ENCODE results near the gene ACTR3. TPM values are rescaled to one million over a fixed set of nuclear protein-coding genes. Genes with fewer than 3 reads are reported as not detected.

ACTR3 gene
- polyA plus RNA-seq, 1 donor from 2014 or later = 255 TPM

DNA sequence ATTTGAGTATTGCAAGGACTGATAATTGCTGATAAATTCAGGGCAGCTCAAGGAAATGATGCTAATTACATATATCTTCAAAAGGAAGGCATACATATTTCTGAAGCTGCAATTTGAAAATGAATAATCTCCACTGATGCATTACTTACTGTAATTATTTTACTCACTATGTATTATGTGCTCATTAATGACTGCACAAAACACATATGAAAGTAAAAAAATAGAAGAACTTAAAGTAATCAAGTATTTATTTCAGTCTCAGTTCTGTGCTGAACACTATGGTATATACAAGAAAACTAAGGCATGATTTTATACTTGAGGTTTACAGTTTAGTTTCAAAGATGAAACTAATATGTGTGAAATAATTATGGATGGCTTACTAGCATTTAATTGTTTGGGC is 9.3 kb downstream of the ACTR3 start:
- no peaks in the 10 kb centered on the region for H3K9me2 ChIP-seq (ENCODE audit: insufficient read depth, low read length)
- H3K4me2 ChIP-seq (ENCODE audit: low read length) = no peak overlapping the region
- H3K27ac ChIP-seq (ENCODE audit: low read length) = no peak overlapping the region
- H3K79me2 ChIP-seq (replicated peaks; ENCODE audit: insufficient read depth, low read length) = peaks cover 92% of the 10 kb centered on the region
- H3K36me3 ChIP-seq (ENCODE audit: insufficient read depth, low read length) = no peaks in the 10 kb centered on the region
- H3K9me3 ChIP-seq (ENCODE audit: low read length) = no peaks in the 10 kb centered on the region
- H3F3A ChIP-seq (ENCODE audit: insufficient read depth, low read length, poor library complexity, severe bottlenecking) = no peaks in the 10 kb centered on the region
- no peak overlapping the region for H2AFZ ChIP-seq (ENCODE audit: low read depth, low read length)
- H3K9ac ChIP-seq (ENCODE audit: low read length) = no peak overlapping the region
- H3K27me3 ChIP-seq (ENCODE audit: insufficient read depth, low read depth, low read length) = no peaks in the 10 kb centered on the region
- H4K20me1 ChIP-seq (ENCODE audit: insufficient read depth) = peaks cover 17% of the 10 kb centered on the region
- TF ChIP-seq TAF1 (IDR thresholded peaks at IDR 0.05; ENCODE audit: low read depth) (no peak), SMC3 (conservative IDR thresholded peaks at IDR 0.05; ENCODE audit: poor library complexity) (no peak), POLR2AphosphoS5 (IDR thresholded peaks at IDR 0.05) (no peak), RAD21 (conservative IDR thresholded peaks at IDR 0.05) (no peak), EP300 (conservative IDR thresholded peaks at IDR 0.05; ENCODE audit: poor library complexity, severe bottlenecking) (no peak)
- TF ChIP-seq, protein P1, sequence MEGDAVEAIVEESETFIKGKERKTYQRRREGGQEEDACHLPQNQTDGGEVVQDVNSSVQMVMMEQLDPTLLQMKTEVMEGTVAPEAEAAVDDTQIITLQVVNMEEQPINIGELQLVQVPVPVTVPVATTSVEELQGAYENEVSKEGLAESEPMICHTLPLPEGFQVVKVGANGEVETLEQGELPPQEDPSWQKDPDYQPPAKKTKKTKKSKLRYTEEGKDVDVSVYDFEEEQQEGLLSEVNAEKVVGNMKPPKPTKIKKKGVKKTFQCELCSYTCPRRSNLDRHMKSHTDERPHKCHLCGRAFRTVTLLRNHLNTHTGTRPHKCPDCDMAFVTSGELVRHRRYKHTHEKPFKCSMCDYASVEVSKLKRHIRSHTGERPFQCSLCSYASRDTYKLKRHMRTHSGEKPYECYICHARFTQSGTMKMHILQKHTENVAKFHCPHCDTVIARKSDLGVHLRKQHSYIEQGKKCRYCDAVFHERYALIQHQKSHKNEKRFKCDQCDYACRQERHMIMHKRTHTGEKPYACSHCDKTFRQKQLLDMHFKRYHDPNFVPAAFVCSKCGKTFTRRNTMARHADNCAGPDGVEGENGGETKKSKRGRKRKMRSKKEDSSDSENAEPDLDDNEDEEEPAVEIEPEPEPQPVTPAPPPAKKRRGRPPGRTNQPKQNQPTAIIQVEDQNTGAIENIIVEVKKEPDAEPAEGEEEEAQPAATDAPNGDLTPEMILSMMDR (IDR thresholded peaks at IDR 0.05; ENCODE audit: poor library complexity, severe bottlenecking) = no peak
- TF ChIP-seq, protein P2, sequence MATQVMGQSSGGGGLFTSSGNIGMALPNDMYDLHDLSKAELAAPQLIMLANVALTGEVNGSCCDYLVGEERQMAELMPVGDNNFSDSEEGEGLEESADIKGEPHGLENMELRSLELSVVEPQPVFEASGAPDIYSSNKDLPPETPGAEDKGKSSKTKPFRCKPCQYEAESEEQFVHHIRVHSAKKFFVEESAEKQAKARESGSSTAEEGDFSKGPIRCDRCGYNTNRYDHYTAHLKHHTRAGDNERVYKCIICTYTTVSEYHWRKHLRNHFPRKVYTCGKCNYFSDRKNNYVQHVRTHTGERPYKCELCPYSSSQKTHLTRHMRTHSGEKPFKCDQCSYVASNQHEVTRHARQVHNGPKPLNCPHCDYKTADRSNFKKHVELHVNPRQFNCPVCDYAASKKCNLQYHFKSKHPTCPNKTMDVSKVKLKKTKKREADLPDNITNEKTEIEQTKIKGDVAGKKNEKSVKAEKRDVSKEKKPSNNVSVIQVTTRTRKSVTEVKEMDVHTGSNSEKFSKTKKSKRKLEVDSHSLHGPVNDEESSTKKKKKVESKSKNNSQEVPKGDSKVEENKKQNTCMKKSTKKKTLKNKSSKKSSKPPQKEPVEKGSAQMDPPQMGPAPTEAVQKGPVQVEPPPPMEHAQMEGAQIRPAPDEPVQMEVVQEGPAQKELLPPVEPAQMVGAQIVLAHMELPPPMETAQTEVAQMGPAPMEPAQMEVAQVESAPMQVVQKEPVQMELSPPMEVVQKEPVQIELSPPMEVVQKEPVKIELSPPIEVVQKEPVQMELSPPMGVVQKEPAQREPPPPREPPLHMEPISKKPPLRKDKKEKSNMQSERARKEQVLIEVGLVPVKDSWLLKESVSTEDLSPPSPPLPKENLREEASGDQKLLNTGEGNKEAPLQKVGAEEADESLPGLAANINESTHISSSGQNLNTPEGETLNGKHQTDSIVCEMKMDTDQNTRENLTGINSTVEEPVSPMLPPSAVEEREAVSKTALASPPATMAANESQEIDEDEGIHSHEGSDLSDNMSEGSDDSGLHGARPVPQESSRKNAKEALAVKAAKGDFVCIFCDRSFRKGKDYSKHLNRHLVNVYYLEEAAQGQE (IDR thresholded peaks at IDR 0.05; ENCODE audit: borderline replicate concordance) = no peak
- H3K4me3 ChIP-seq (ENCODE audit: low read length) = no peak overlapping the region

DNA sequence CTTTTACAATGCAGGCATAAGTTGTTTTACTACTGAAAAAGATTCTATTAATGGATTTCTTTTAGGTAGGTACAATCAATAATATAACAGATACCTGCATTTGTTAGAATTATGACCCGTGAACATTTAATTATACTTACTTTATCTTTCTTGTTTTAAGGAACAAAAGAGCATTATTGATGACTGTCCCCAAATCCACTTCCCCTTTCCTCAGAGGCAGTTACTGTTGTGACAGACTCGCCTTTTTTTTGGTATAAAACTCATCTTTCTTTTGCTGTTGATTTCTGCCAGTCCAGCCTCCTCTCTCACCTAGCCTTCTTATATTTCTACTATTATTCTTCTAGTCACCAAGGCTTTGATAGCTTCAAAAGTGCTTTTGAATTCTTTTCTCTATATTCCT is 12.1 kb downstream of the ACTR3 start:
- peaks cover 92% of the 10 kb centered on the region for H3K79me2 ChIP-seq (replicated peaks; ENCODE audit: insufficient read depth, low read length)
- no peaks in the 10 kb centered on the region for H3K36me3 ChIP-seq (ENCODE audit: insufficient read depth, low read length)
- H4K20me1 ChIP-seq (ENCODE audit: insufficient read depth) = peaks cover 5% of the 10 kb centered on the region
- no peak overlapping the region for H2AFZ ChIP-seq (ENCODE audit: low read depth, low read length)
- no peaks in the 10 kb centered on the region for H3K27me3 ChIP-seq (ENCODE audit: insufficient read depth, low read depth, low read length)
- H3K4me3 ChIP-seq (ENCODE audit: low read length) = no peak overlapping the region
- no peaks in the 10 kb centered on the region for H3K9me3 ChIP-seq (ENCODE audit: low read length)
- H3K27ac ChIP-seq (ENCODE audit: low read length) = no peak overlapping the region
- no peaks in the 10 kb centered on the region for H3F3A ChIP-seq (ENCODE audit: insufficient read depth, low read length, poor library complexity, severe bottlenecking)
- H3K9ac ChIP-seq (ENCODE audit: low read length) = no peak overlapping the region
- TF ChIP-seq, protein P2 (IDR thresholded peaks at IDR 0.05; ENCODE audit: borderline replicate concordance) = no peak
- TF ChIP-seq, protein P1 (IDR thresholded peaks at IDR 0.05; ENCODE audit: poor library complexity, severe bottlenecking) = no peak
- TF ChIP-seq SMC3 (conservative IDR thresholded peaks at IDR 0.05; ENCODE audit: poor library complexity) = no peak
- no peak for TF ChIP-seq EZH2 (IDR thresholded peaks at IDR 0.05; ENCODE audit: borderline replicate concordance, insufficient read depth, low read length, poor library complexity, severe bottlenecking)
- no peak for TF ChIP-seq POLR2AphosphoS5 (IDR thresholded peaks at IDR 0.05)
- TF ChIP-seq MXI1 (conservative IDR thresholded peaks at IDR 0.05; ENCODE audit: poor library complexity, severe bottlenecking) = no peak
- TF ChIP-seq RAD21 (conservative IDR thresholded peaks at IDR 0.05) = no peak
- no peak for TF ChIP-seq TAF1 (IDR thresholded peaks at IDR 0.05; ENCODE audit: low read depth)
- no peak for TF ChIP-seq EP300 (conservative IDR thresholded peaks at IDR 0.05; ENCODE audit: poor library complexity, severe bottlenecking)
- H3K9me2 ChIP-seq (ENCODE audit: insufficient read depth, low read length) = no peaks in the 10 kb centered on the region
- no peak overlapping the region for H3K4me2 ChIP-seq (ENCODE audit: low read length)

Measured in neural cell (in vitro differentiated cells).